Left lung (tissue), 10 donors: Measurements from ENCODE around the gene IL17RD. TPM values are rescaled to one million over a fixed set of nuclear protein-coding genes. Genes with fewer than 3 reads are reported as not detected.
"Not testable (repeated sequence)": the region's sequence is repeated elsewhere in the genome, so short reads cannot be mapped to it uniquely, and the experiment has no call there.

Source experiments
- ATAC-seq: fragments of 200-7000 bp; cut with Tn5 transposase; one replicate; pipeline ENCODE4 v1.9.1; 2020; ENCODE audit warnings: moderate library complexity
- DNase-seq, 4 donors: peaks; one replicate each; pipeline ENCODE4 v3.0.0-alpha.2; 2013 to 2020
- H3K27ac ChIP-seq, 2 donors: fragments of 200-600 bp; sonication (generic) in 1 of 2; one replicate each; pipeline versions ENCODE4 v1.5.0 to v1.8.0; 2020 to 2021
- H3K27me3 ChIP-seq, 2 donors: fragments of 200-600 bp; sonication (generic) in 1 of 2; one replicate each; pipeline versions ENCODE4 v1.5.0 to v1.8.0; 2020 to 2021
- H3K36me3 ChIP-seq, 2 donors: fragments of 200-600 bp; sonication (generic) in 1 of 2; one replicate each; pipeline versions ENCODE4 v1.5.0 to v1.8.0; 2020 to 2021
- H3K4me1 ChIP-seq, 2 donors: fragments of 200-600 bp; one replicate each; pipeline ENCODE4 v1.8.0; 2021
- H3K4me3 ChIP-seq, 2 donors: fragments of 200-600 bp; sonication (generic) in 1 of 2; one replicate each; pipeline versions ENCODE4 v1.5.0 to v1.8.0; 2020 to 2021; ENCODE audit warnings: mild to moderate bottlenecking in 1 of 2
- H3K9me3 ChIP-seq, 2 donors: fragments of 200-600 bp; sonication (generic) in 1 of 2; one replicate each; pipeline versions ENCODE4 v1.5.0 to v1.8.0; 2020 to 2021
- intact Hi-C, 2 donors: fragments of 100-400 bp; cut with DNase I; formaldehyde crosslinking; loops; one replicate each; pipeline versions ENCODE4 v1.11.2 to v1.14.2; 2022
- polyA plus RNA-seq, 6 donors: library from polyadenylated mRNA; unstranded; fragments of 120-200 nt; gene quantifications; one replicate each; pipeline ENCODE4 v1.2.1, GENCODE V29; 2013; ENCODE audit not compliant: insufficient read length in 6 of 6
- total RNA-seq, 2 donors: library from RNA; stranded (reverse); fragmentation: NEBNext Ultra II Directional; extraction: Animal tissue kit (Norgen Biotek cat#: 25700); gene quantifications; one replicate each; pipeline ENCODE4 v1.2.1, GENCODE V29; 2021
- TF ChIP-seq, protein P1 (sequence below), 2 donors: fragments of 200-600 bp; sonication (generic) in 1 of 2; IDR thresholded peaks; one replicate each; pipeline versions ENCODE4 v1.5.0 to v1.8.0; 2021; ENCODE audit warnings: antibody characterized with exemption in 2 of 2
- donor health status: DM: no; HTN: yes; CAD: no.
- donor health status: DM: no; HTN: no; CAD: no.

The IL17RD gene
- total and polyA plus RNA-seq, 8 donors = 1.1 to 14.3 (median 11.1) TPM

DNA sequence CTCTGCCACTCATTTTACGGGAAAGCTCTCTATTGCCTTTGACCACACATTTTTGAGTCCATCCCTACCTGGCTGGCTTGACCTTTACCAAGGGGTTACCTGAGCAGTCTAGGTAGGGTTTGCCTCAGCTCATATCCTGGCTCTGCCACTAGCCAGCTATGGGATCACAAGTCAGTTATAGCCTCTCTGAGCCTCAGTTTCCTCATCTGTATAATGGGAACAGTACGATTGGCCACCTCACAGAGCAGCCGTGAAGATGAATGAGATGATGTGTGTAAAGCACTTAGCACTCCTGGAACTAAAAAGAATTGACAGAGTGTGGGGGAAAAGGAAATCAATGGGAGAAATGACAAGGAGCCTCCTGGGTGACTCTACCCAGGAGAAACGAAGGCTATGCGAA is 76.7 kb downstream of the IL17RD start:
- intact Hi-C loops = no loop called here
- H3K4me1 ChIP-seq = no peaks in the 10 kb centered on the region
- DNase-seq (no peak), ATAC-seq (no peak)
- H3K27ac ChIP-seq = no peak overlapping the region
- H3K36me3 ChIP-seq = no peaks in the 10 kb centered on the region
- no peaks in the 10 kb centered on the region for H3K9me3 ChIP-seq
- no peak overlapping the region for H3K4me3 ChIP-seq
- no peaks in the 10 kb centered on the region for H3K27me3 ChIP-seq
- TF ChIP-seq, protein P1, sequence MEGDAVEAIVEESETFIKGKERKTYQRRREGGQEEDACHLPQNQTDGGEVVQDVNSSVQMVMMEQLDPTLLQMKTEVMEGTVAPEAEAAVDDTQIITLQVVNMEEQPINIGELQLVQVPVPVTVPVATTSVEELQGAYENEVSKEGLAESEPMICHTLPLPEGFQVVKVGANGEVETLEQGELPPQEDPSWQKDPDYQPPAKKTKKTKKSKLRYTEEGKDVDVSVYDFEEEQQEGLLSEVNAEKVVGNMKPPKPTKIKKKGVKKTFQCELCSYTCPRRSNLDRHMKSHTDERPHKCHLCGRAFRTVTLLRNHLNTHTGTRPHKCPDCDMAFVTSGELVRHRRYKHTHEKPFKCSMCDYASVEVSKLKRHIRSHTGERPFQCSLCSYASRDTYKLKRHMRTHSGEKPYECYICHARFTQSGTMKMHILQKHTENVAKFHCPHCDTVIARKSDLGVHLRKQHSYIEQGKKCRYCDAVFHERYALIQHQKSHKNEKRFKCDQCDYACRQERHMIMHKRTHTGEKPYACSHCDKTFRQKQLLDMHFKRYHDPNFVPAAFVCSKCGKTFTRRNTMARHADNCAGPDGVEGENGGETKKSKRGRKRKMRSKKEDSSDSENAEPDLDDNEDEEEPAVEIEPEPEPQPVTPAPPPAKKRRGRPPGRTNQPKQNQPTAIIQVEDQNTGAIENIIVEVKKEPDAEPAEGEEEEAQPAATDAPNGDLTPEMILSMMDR (IDR thresholded peaks at IDR 0.05) = no peak

DNA sequence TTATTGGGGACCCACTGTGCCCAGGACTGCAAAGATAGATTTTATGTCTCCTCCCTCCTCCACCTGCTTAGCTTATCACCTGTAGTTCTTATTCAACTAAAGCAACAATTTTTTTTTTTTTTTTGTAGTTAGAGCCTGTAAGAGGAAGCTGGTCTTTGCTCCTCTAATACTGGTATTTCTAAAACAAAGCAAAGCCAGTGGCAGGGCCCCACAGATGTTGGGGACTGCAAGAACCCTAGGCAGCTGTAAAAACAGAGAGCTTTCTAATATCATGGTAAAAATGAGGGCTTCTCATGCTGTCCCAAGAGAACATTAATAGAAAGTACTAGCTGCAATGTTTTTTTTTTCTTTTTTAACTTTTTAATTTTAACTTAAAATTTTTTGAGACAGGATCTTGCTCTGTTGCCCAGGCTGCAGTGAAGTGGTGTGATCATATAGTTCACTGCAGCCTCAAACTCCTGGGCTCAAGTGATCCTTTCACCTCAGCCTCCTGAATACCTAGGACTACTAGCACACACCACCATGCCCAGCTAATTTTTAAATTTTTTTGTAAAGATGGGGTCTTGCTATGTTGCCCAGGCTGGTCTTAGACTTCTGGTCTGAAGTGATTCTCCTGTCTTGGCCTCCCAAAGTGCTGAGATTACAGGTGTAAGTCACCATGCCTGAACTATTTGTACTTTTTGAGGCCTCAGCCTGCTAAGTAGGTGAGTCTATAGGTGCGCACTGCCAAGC is 77.6 kb downstream of the IL17RD start:
- Histone ChIP-seq H3K4me1 (no peaks in the 10 kb centered on the region), H3K27me3 (no peaks in the 10 kb centered on the region), H3K9me3 (no peaks in the 10 kb centered on the region), H3K36me3 (no peaks in the 10 kb centered on the region), H3K27ac (no peak overlapping the region), H3K4me3 (no peak overlapping the region)
- intact Hi-C loops = no loop called here
- TF ChIP-seq, protein P1 (IDR thresholded peaks at IDR 0.05) = no peak
- ATAC-seq = no peak
- DNase-seq = no peak

DNA sequence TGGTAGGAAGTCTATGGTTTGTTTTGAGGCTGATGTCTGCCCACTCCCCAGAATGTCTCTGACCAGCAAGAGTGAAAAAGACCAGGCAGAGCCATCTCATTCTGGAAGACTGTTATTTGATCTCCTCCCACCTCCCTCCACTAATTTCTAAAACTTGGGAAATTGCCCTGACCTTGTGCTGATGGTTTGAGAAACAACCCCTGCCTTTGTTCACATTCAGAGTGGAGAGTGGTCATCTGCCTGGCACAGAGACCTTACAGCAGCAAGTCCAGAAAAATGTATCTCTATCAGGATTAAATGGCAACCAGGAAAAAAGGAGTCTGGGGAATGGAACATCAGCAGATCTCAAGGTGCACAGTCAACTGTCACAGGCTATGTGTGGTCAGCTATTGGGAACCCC is 79.0 kb downstream of the IL17RD start:
- TF ChIP-seq, protein P1 (IDR thresholded peaks at IDR 0.05) = no peak
- Histone ChIP-seq H3K27ac (no peak overlapping the region), H3K27me3 (no peaks in the 10 kb centered on the region), H3K9me3 (no peaks in the 10 kb centered on the region), H3K4me1 (no peaks in the 10 kb centered on the region), H3K36me3 (no peaks in the 10 kb centered on the region), H3K4me3 (no peak overlapping the region)
- ATAC-seq = no peak
- intact Hi-C loops = no loop called here
- DNase-seq = no peak

DNA sequence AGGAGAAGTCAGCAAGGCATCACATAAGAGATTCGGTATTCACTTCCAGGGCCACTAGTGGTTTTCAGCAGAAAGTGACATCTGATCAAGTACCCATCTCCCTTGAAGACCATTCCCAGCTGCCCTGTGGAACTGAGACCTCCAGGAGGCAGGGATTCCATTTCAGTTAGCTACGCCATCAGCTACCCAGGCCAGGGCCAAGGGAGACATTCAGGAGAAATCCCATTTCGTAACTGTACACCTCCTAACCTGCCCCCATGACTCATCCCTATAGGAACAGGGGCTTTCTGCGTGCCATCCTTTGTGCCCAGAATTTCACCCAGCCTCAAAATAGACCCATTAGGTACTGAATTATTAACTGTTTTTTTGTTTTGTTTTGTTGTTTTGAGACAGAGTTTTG is 79.9 kb downstream of the IL17RD start:
- intact Hi-C loops = no loop called here
- no peaks in the 10 kb centered on the region for H3K9me3 ChIP-seq
- H3K27ac ChIP-seq = no peak overlapping the region
- no peak overlapping the region for H3K4me3 ChIP-seq
- TF ChIP-seq, protein P1 (IDR thresholded peaks at IDR 0.05) = no peak
- no peak for DNase-seq
- no peaks in the 10 kb centered on the region for H3K36me3 ChIP-seq
- no peak for ATAC-seq
- peaks cover 0 to 3% of the 10 kb centered on the region in 2 donors for H3K27me3 ChIP-seq
- no peaks in the 10 kb centered on the region for H3K4me1 ChIP-seq

DNA sequence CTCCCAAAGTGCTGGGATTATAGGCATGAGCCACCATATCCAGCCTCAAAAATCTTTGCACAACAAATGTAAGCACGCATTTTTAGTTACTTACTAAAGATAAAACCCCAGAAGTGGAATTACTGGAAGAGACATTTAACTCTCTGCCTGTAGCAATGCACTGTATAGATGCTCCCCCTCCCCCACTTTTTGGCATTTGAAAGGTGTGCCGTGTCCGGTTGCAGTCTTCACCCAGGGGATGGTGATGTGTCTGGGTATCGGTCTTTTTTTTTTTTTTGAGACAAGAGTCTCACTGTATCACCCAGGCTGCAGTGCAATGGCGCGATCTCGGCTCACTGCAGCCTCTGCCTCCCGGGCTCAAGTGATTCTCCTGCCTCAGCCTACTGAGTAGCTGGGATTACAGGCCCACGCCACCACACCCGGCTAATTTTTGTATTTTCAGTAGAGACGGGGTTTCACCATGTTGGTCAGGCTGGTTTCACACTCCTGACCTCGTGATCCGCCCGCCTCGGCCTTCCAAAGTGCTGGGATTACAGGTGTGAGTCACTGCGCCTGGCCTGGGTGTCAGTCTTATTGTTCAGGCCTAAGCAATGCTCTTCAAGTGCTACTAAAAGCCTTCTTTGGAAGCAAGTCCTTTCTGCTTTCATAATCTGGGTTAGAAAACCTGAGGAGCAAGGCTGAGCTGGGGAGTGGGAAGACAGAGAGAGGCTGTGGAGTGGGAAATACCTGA is 81.7 kb downstream of the IL17RD start:
- H3K9me3 ChIP-seq, H3K4me3 ChIP-seq, H3K36me3 ChIP-seq, intact Hi-C loops, ATAC-seq, H3K4me1 ChIP-seq, H3K27ac ChIP-seq, DNase-seq: not testable (repeated sequence)
- H3K27me3 ChIP-seq = peaks cover 0 to 19% of the 10 kb centered on the region in 2 donors
